ENCODE data around the gene PDXDC1.
"Not testable (repeated sequence)": the region's sequence is repeated elsewhere in the genome, so short reads cannot be mapped to it uniquely, and the experiment has no call there.

The PDXDC1 gene

DNA sequence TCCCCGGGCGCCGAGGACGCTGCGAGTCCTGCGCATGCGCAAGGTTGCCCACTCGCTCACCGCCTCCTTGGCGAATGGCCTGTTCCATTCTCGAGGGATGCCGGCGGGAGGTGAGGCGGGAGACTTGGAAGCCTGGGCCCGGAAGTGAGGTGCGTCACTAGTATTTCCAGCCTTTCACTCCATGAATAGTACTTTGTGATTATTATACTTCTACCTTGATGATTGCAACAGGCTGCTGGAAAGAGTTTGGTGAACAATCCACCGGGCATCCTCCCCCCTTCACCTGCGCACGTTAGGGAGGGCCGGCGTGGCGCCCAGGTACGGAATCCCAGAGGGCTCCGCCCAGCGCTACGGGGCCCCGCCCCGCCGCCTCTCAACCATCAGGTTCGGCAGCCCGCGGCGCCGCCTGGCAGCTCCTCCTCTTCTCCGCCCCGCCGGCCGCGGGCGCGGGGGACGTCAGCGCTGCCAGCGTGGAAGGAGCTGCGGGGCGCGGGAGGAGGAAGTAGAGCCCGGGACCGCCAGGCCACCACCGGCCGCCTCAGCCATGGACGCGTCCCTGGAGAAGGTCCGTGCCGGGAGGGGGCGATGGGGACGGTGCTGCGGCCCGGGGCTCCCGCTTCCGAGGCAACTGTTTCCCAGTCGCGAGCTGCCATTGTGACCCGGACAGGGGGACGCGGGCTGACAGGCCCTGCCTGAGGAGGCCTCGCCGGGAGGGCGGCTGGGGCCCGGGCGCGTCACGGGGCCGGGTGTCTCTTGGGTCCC, at the start of gene PDXDC1:
Gene PDXDC1 (plus strand): TSS at position 371 of the 762 bp plus-strand sequence. CDS start 174 bp downstream, at position 545.
- peak; percentile 96 for DNase-seq

DNA sequence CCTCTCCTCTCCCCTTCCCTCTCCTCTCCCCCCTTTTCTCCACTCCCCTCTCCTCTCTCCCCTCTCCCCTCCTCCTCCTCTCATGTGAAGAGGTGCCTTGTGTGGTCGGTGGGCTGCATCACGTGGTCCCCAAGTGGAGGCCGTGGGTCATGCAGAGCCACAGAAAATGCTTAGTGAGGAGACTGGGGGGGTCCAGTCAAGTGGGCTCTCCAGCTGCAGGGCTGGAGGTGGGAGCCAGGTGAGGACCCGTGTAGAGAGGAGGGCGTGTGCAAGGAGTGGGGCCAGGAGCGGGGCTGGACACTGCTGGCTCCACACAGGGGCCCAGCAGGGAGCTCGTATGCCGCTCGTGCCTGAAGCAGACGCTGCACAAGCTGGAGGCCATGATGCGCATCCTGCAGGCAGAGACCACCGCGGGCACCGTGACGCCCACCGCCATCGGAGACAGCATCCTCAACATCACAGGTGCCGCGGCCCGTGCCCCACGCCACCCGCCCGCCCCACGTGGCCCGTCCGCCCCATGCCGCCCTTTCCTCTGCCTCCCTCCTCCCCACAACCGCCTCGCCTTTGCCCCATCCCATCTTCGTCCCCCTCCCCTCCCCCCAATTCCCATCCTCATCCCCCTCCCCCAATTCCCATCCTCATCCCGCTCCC, 46.6 kb upstream of the PDXDC1 start:
- not testable (repeated sequence) for DNase-seq

- DNase-seq = not testable (repeated sequence)
These were observed 45.6 kb upstream of the PDXDC1 start for GRCh38 chr16:14929176-14929575.

DNA sequence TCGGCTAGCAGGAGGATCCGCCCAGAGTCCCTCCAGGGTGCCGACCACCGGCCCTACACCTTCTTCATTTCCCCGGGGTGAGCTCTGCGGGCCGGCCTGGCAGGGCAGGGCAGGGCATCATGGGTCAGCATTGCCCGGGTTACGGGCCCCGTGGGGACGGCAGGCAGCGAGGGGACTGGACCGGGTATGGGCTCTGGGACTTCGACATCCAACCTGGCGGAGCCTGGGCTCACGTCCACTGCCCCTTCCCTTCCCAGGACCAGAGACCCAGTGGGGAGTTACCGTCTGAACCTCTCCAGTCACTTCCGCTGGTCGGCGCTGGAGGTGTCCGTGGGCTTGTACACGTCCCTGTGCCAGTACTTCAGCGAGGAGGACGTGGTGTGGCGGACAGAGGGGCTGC, 44.6 kb upstream of the PDXDC1 start:
- DNase-seq = not testable (repeated sequence)

- not testable (repeated sequence) for DNase-seq
These were observed 43.9 kb upstream of the PDXDC1 start for GRCh38 chr16:14930971-14931370.

GRCh38 chr16:14932581-14933375, 42.0 kb upstream of the PDXDC1 start:
- DNase-seq = not testable (repeated sequence)

DNA sequence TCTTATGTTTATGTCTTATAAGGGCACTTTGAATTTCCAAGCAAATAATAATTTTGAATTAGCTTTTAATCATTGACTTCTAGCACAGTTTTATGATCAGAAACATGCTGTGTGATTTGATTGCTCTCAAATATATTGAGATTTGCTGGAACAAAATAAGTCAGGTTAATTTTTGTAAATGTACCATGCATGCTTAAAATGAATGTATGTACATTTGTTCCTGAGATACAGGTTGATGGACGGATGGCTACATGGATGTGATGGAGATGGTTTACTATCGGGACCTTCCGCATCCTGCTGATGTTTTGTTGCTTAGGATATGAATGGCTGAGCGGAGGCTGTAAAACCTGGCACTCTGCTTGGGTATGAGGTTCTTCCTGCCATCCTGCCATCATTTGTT, 37.7 kb upstream of the PDXDC1 start, which contains the start of gene NPIPA1:
Gene NPIPA1 (plus strand): TSS at position 301 of the 400 bp plus-strand sequence. CDS start 0 bp downstream, at position 301.
- not testable (repeated sequence) for DNase-seq

- DNase-seq = not testable (repeated sequence)
These were observed 36.8 kb upstream of the PDXDC1 start for GRCh38 chr16:14937994-14938393.

DNA sequence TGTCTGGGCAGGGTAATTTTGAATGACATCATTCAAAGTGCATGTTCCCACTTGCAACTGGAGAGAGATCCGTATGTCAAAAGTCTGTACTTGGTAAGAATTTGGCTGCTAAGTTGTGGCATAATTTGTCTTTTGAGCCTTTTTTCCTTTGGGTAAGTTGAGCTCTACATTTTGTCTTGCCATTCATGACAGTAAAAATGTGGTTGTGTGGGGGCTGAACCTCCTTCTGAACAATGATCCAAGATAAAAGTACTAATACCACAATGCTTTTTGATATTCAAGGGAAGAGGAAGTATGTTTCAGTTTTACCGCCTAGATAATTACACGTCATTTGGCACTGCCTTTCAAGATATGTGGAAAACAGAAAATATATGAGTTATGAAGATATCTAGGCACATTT, 32.1 kb upstream of the PDXDC1 start:
- not testable (repeated sequence) for DNase-seq

- DNase-seq = no peak
These were observed 19.1 kb upstream of the PDXDC1 start for GRCh38 chr16:14955546-14956231.

DNA sequence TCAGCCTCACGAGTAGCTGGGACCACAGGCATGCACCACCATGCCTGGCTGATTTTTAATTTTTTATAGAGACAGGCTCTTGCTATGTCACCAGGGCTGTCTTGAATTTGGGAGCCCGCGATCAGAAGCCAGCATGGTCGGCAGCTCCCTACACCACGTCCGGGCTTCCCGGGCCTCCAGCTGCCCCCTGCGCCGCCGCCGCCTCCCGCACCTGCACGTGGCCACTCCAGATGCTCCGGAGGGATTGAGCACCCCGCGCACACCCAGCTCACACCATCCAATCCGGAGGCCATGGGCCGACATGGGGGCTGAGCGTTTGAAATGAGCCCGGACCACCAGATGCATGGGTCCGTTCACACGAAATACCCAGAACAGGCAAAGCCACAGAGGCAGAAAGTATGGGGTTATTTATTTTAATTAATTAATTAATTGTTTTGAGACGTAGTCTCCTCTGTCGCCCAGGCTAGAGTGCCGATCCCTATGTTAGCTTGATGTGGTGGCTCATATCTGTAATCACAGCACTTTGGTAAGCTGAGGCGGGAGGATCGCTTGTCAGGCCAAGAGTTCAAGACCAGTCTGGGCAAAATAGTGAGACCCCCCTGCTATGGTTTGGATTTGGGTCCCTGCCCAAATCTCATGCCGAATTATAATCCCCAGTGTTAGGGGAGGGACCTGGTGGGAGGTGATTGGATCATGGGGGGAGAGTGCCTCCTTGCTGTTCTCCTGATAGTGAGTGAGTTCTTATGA, 17.1 kb upstream of the PDXDC1 start:
- DNase-seq = no peak

GRCh38 chr16:14958323-14958600, 16.6 kb upstream of the PDXDC1 start:
- no peak for DNase-seq

GRCh38 chr16:14958970-14959369, 15.9 kb upstream of the PDXDC1 start:
- no peak for DNase-seq

DNA sequence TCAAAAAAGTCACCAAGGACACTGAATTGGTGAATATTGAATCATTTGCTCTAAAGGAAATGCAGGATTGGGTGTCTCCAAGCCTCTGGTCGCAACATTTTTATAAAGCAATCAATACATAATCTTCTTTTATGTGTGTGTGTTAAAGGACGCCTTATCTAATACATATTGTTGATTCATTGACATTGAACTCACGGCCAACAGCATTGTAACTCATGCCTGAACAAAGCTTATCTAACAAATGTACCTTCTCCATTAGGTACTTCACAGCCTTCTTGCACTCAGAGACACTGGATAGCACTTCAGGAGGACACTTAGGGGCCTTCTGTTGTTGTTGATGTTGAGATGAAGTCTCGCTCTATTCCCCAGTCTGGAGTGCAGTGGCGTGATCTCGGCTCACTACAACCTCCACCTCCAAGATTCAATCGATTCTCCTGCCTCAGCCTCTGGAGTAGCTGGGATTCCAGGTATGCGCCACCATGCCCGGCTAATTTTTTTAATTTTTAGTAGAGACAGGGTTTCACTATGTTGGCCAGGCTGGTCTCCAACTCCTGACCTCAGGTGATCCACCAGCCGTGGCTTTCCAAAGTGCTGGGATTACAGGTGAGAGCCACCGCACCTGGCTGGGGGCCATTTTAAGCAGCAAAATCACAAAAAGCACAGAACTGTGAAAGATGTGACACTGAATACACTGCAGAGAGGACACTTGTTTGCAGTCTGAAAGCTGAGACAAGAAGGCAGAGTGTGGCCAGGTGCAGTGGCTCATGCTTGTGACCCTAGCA, 13.2 kb upstream of the PDXDC1 start:
- DNase-seq = no peak

- no peak for DNase-seq
These were observed 11.3 kb upstream of the PDXDC1 start for GRCh38 chr16:14963281-14964173.

- DNase-seq = no peak
These were observed 9.5 kb upstream of the PDXDC1 start for GRCh38 chr16:14965328-14965727.

GRCh38 chr16:14969795-14970194, 5.0 kb upstream of the PDXDC1 start:
- not testable (repeated sequence) for DNase-seq

DNA sequence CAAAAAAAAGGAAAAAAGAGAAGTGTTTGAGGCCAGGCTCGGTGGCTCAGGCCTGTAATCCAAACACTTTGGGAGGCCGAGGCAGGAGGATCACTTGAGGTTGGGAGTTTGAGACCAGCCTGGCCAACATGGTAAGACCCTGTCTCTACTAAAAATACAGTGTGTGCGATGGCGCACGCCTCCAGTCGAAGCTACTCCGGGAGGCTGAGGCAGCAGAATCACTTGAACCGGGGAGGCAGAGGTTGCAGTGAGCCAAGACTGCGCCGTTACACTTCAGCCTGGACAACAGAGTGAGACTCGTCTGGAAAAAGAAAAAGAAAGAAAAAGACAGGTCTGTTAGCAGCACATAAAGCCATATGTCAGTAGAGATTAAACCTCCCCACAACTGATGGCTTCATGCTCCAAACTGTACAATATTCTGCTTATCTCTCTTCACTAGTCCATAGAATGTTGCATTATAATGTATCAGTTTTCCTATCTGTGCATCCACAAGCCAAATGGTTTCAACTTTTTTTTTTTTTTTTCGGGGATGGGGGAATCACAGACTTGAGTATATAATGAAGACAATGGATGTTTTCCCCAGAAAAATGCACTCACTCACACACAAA, 3.1 kb upstream of the PDXDC1 start:
- not testable (repeated sequence) for DNase-seq

DNA sequence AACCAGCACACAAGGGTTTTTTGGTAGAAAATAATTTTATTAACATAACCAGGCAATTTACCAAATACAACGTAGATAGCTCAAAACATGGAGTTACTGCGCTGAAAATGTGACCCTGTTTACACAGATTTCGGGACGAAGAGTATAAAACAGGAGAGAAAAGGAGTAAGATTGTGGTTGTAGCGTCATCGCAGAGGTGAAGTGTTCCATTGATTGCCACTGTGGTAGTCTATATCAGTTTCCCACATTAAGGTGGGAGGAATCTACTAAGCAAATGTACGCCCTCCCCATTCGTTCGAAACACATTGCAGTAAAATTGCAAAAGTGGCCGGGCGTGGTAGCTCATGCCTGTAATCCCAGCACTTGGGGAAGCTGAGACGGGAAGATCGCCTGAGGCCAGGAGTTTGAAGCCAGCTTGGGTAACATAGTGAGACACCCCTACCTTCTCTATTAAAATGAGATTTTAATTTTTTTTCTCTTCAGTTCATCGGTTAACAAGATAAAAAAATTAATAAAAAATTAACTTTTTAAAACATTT, 972 bp upstream of the PDXDC1 start:
- DNase-seq = not testable (repeated sequence)

- not testable (repeated sequence) for DNase-seq
These were observed 533 bp upstream of the PDXDC1 start for GRCh38 chr16:14974331-14974655.
